Upper lobe of left lung (tissue), 4 donors: ENCODE measurements around the gene TBC1D12.

ENCODE experiments used
- POLR2A ChIP-seq, 4 donors: fragments of 450-650 bp; IDR thresholded peaks; one replicate each; pipeline ENCODE4 v1.5.1; 2016 to 2017; ENCODE audit warnings: antibody characterized with exemption in 4 of 4, mild to moderate bottlenecking in 2 of 4
- POLR2AphosphoS5 ChIP-seq, 2 donors: sonication (generic); formaldehyde crosslinking; IDR thresholded peaks; one replicate each; pipeline ENCODE4 v1.5.1; 2017; ENCODE audit warnings: antibody characterized with exemption in 2 of 2
- TF ChIP-seq, protein P1 (sequence below), 6 experiments: fragments of 450-650 bp in 4 of 6; fragments of 200-600 bp in 2 of 6; sonication (generic) in 2 of 6; IDR thresholded peaks; one replicate each; pipeline ENCODE4 v1.5.1; 2016 to 2019; ENCODE audit warnings: antibody characterized with exemption in 6 of 6

DNA sequence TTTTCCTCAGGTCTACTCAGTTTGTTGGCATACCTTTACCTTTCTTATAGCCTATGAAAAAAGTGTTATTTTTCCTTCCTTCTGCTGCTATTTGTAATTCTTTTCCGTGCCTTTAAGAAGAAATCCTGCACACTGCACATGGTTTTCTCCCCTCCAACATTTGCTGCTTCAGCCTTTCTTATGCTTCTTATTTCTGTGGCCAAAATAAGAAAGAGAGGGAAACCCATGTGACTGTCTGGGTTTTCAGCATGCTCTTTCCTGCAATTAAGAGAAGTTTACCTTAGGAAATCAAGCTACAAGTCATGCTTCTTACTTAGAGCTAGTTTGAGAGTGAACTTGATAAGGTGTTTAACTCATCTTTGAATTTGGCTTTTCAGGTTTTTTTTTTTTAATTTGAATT is 11.0 kb downstream of the TBC1D12 start:
- TF ChIP-seq, protein P1, sequence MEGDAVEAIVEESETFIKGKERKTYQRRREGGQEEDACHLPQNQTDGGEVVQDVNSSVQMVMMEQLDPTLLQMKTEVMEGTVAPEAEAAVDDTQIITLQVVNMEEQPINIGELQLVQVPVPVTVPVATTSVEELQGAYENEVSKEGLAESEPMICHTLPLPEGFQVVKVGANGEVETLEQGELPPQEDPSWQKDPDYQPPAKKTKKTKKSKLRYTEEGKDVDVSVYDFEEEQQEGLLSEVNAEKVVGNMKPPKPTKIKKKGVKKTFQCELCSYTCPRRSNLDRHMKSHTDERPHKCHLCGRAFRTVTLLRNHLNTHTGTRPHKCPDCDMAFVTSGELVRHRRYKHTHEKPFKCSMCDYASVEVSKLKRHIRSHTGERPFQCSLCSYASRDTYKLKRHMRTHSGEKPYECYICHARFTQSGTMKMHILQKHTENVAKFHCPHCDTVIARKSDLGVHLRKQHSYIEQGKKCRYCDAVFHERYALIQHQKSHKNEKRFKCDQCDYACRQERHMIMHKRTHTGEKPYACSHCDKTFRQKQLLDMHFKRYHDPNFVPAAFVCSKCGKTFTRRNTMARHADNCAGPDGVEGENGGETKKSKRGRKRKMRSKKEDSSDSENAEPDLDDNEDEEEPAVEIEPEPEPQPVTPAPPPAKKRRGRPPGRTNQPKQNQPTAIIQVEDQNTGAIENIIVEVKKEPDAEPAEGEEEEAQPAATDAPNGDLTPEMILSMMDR (IDR thresholded peaks at IDR 0.05) = no peak
- no peak for TF ChIP-seq POLR2A (IDR thresholded peaks at IDR 0.05)
- TF ChIP-seq POLR2AphosphoS5 (IDR thresholded peaks at IDR 0.05) = no peak
